Calu3 (cell line): ENCODE data around the gene KRAS. TPM values are rescaled to one million over a fixed set of nuclear protein-coding genes. Genes with fewer than 3 reads are reported as not detected.

Source experiments
- BruUV-seq: library from RNA; stranded (reverse); fragments of 400-500 nt; replicated peaks from 2 replicates; lab custom pipeline; 2021; lab: Mats Ljungman, UMichigan
- CTCF ChIA-PET: fragments of 300-600 bp; sonication (Branson Sonifier 250); formaldehyde crosslinking; loops from one replicate; lab custom pipeline; 2022; ENCODE audit warnings: antibody characterized with exemption; lab: Charles Lee
- DNase-seq: peaks from one replicate; pipeline ENCODE4 v3.0.0; 2022
- H3K27ac Mint-ChIP-seq: one replicate; pipeline ENCODE4 v1.8.0; 2022; ENCODE audit warnings: mixed read lengths; ENCODE audit not compliant: unreplicated experiment
- H3K27me3 Mint-ChIP-seq: one replicate; pipeline ENCODE4 v1.8.0; 2022; ENCODE audit warnings: mixed read lengths; ENCODE audit not compliant: unreplicated experiment
- H3K36me3 Mint-ChIP-seq: one replicate; pipeline ENCODE4 v1.8.0; 2022; ENCODE audit warnings: mild to moderate bottlenecking, moderate library complexity, mixed read lengths; ENCODE audit not compliant: insufficient read depth, unreplicated experiment
- H3K4me1 Mint-ChIP-seq: one replicate; pipeline ENCODE4 v1.8.0; 2022; ENCODE audit warnings: mild to moderate bottlenecking, low read depth, mixed read lengths; ENCODE audit not compliant: unreplicated experiment
- H3K4me3 Mint-ChIP-seq: one replicate; pipeline ENCODE4 v1.8.0; 2022; ENCODE audit warnings: mild to moderate bottlenecking, low read depth, moderate library complexity, mixed read lengths; ENCODE audit not compliant: unreplicated experiment
- H3K9me3 Mint-ChIP-seq: one replicate; pipeline ENCODE4 v1.8.0; 2022; ENCODE audit warnings: low read depth, mixed read lengths; ENCODE audit not compliant: unreplicated experiment
- CTCF ChIP-seq: fragments of 200-600 bp; IDR thresholded peaks from one replicate; pipeline ENCODE4 v1.8.0; 2022; ENCODE audit warnings: antibody characterized with exemption; ENCODE audit not compliant: unreplicated experiment
- intact Hi-C: fragments of 100-400 bp; cut with micrococcal nuclease; formaldehyde crosslinking; loops from one replicate; pipeline ENCODE4 v1.10.0; 2022; ENCODE audit not compliant: unreplicated experiment
- total RNA-seq: library from RNA; stranded (reverse); gene quantifications from 2 replicates; pipeline ENCODE4 v1.2.3, GENCODE V29; 2022

KRAS gene
- total RNA-seq, 1 experiment from 2014 or later: 35.2 TPM

GRCh38 chr12:25263594-25263993, 12.9 kb upstream of the KRAS start:
- no peaks in the 10 kb centered on the region for H3K9me3 Mint-ChIP-seq
- intact Hi-C loops: no loop called here
- CTCF ChIA-PET: no interaction called here
- H3K27me3 Mint-ChIP-seq: no peaks in the 10 kb centered on the region
- H3K36me3 Mint-ChIP-seq: no peaks in the 10 kb centered on the region
- no peak for DNase-seq
- H3K4me1 Mint-ChIP-seq: no peaks in the 10 kb centered on the region
- TF ChIP-seq CTCF: no peak
- BruUV-seq: no TSS peak
- H3K27ac Mint-ChIP-seq: no peak overlapping the region
- no peak overlapping the region for H3K4me3 Mint-ChIP-seq

- CTCF ChIA-PET: no interaction called here
- BruUV-seq: no TSS peak
- DNase-seq: no peak
- Mint-ChIP-seq H3K4me1 (no peaks in the 10 kb centered on the region), H3K4me3 (no peak overlapping the region), H3K36me3 (no peaks in the 10 kb centered on the region), H3K27me3 (no peaks in the 10 kb centered on the region), H3K9me3 (no peaks in the 10 kb centered on the region), H3K27ac (no peak overlapping the region)
- intact Hi-C loops: no loop called here
- TF ChIP-seq CTCF: no peak
These were observed 11.8 kb upstream of the KRAS start for GRCh38 chr12:25262389-25263074.

- Mint-ChIP-seq H3K27ac (no peak overlapping the region), H3K4me3 (no peak overlapping the region), H3K36me3 (no peaks in the 10 kb centered on the region), H3K27me3 (no peaks in the 10 kb centered on the region), H3K9me3 (no peaks in the 10 kb centered on the region), H3K4me1 (peaks cover 30% of the 10 kb centered on the region)
- TF ChIP-seq CTCF: no peak
- CTCF ChIA-PET: no interaction called here
- DNase-seq: no peak
- BruUV-seq: no TSS peak
- intact Hi-C loops: no loop called here
These were observed 7.0 kb upstream of the KRAS start for GRCh38 chr12:25257590-25258324.

- H3K9me3 Mint-ChIP-seq: no peaks in the 10 kb centered on the region
- intact Hi-C loops: no loop called here
- no peaks in the 10 kb centered on the region for H3K27me3 Mint-ChIP-seq
- CTCF ChIA-PET: interaction anchor here (1.0 kb wide), 1 partner anchor 131 kb away, joined by 3 read pairs; no protein-coding TSS in a partner anchor
- no peak overlapping the region for H3K27ac Mint-ChIP-seq
- no peak for TF ChIP-seq CTCF
- H3K4me1 Mint-ChIP-seq: peaks cover 30% of the 10 kb centered on the region
- no TSS peak for BruUV-seq
- no peak overlapping the region for H3K4me3 Mint-ChIP-seq
- no peaks in the 10 kb centered on the region for H3K36me3 Mint-ChIP-seq
- DNase-seq: no peak
These were observed 6.1 kb upstream of the KRAS start for GRCh38 chr12:25256826-25257225.
